NCI-H1694 treated with DMSO at 0.1 percent for 48 hours (cell line): ENCODE measurements around the gene PPM1H.
"Not testable (repeated sequence)": the region's sequence is repeated elsewhere in the genome, so short reads cannot be mapped to it uniquely, and the experiment has no call there.

Experiments
- DNase-seq: peaks from one replicate; lab custom pipeline; 2025; lab: John Stamatoyannopoulos, UW

PPM1H gene

DNA sequence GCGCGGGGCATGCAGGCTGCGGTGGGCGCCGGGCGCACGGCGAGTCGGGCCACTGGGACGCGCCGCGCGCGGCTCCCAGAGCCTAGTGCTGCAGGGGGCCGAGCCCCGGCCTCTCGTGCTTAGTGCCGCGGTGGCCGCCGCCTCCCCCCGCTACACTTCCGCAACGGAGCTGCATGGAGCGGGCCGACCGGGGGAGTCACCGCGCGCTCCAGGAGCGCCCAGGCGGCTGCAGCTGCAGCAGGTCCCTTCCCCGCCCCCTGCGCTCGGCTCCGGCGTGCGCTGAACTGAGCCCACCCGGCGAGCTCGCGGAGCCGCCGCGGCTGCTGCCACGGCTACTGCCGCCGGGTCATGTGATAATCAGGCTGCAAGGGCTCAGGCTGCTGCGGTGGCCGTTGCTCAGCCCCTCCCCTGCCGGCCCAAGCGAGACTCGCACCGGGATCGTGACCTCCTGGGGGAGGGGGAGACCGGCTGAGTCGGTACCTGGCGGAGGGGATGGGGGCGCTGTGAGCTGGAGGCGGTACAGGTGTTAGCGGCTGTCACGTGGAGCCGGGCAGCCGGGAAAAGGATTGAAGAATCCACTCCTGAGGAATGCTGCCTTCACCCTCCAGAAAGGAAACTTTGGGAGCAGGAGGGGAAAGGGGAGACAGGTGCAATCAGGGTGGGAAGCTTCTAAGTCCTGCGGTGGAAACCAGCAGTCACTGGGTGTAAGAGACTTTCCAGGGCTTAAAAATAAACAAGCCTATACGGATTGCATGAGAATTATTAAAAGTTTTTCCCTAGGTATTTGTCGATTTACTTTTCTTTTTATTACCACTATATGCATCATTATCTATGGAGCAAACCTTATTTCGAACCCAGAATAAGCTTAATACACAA, at the start of gene PPM1H:
Gene PPM1H, minus strand, starts transcription at position 352 of the 876 bp plus-strand sequence. CDS start 414 bp downstream, outside the sequence.
- peak; percentile 29 for DNase-seq

DNA sequence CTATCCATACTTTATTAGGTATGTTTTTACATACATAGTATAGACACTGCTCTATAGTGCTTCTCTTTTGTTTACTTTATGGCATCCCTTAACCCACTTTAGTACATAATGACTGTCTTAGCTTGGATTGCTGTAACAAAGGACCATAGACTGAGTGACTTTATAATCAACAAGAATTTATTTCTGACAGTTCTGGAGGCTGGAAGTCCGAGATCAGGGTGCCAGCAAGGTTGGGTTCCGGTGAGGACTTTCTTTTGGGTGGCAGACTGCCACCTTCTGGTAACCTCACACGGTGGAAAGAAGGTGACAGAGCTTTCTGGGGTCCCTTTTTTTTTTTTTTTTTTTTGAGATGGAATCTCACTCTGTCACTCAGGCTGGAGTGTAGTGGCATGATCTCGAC, 48.6 kb upstream of the PPM1H start:
- DNase-seq: no peak

DNA sequence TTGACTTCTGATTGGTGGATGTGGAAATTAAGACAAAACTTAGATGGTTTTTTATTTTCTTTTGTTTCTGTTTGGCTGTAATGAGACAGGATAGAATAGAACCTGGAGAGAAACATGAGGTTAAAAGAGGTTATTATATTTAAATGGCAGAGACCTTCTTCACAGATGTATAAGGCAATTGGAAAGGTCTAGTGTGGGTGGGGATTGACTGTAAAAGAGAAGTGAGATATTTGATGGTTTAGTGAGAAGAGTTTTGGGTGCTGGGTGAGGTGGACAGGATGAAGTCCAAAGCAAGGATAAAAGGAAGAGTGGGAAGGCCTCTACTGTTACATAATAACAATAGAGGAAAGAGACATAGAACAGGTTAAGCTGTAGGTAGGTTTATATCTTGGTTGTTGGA, 43.8 kb upstream of the PPM1H start:
- DNase-seq: no peak

DNA sequence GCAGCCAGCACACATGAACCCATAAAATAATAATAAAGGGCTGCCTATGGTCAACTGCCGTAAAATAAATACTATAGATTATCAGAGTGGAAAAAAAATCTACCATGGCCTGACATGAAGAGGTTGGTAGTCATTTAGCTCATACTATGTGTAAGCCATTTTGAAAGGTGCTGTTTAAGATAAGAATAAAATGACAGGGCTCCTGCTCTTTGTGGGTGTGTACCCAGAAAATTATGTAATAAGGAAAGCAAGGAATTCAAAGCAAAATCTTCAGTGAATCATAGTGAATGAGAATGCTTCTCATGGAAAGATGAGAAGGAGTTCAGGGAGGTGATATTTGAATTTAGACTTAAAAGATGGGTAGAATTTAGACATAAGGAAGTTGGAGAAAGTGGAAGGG, 42.9 kb upstream of the PPM1H start:
- no peak for DNase-seq

GRCh38 chr12:62977418-62977817, 42.5 kb upstream of the PPM1H start:
- DNase-seq: no peak

- DNase-seq: no peak
These were observed 41.2 kb upstream of the PPM1H start for GRCh38 chr12:62976110-62976662.

DNA sequence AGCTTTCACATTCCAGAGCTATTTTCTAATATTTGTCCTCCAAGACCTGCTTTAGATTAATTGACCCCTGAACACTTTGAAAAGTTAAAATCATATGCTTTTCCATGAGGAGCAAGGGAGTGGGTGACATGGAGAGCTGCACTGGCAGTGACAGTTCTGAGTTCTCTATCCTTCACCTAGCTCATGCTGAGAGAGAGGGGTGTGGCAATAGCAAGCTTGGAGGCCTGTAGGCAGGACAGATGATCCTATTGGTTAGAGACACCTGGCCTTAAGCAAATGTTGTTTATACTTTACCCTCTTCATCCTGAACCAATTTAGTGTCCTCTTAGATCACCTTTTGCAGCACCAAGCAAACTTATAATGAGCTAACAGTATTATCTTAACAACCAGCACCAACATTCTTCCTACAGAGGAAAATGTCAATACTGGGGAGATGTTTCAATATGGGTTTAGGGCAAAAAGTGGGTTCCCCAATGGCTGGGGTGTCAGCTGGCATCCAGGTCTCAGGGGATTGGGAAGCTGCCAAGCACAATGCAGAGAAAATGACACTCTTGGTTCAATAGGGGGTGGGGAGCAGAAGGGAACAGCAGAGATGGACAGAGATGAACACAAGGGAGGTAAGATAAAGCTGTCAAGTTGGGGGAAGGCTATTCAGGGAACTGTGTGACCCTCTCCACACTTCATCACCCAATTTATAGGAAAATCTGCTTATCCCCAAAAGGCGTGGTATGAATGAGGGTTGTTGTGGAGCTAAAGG, 37.0 kb upstream of the PPM1H start:
- DNase-seq: no peak

DNA sequence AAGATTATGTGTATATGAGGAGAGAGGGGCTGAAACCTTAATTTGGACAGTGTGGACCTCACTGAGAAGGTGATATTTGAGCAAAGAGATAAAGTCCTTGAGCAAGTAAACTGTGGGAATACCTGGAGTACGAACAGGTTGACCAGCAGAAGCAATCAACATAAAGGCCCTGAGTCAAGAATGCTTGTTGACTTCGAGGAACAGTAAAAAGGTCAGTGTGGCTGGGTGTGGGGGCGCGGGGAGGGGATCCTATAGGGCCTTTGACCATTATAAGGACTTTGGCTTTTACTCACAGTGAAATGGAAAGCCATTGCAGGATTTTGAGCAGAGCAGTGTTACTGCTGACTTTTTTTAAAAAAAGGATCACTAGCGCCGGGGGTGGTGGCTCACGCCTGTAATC, 34.7 kb upstream of the PPM1H start:
- no peak for DNase-seq

DNA sequence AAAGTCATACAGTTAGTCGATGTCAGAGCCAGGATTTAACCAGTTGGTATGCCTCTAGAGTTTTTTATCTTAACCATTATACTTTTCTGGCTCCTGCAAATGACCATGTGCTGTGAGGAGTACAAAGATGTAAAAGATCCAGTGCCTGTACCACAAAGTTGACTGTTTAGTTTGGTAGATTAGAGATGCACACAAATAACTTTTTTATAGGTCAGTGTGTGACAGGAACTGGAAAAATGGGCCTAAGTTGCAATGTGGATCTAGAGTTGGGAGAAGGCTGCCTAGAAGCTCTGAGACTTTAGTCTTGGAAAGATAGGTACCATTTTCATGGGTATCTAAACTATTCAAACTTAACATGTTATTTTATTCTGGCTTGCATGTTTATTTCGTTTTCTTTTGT, 32.8 kb upstream of the PPM1H start:
- DNase-seq: no peak

DNA sequence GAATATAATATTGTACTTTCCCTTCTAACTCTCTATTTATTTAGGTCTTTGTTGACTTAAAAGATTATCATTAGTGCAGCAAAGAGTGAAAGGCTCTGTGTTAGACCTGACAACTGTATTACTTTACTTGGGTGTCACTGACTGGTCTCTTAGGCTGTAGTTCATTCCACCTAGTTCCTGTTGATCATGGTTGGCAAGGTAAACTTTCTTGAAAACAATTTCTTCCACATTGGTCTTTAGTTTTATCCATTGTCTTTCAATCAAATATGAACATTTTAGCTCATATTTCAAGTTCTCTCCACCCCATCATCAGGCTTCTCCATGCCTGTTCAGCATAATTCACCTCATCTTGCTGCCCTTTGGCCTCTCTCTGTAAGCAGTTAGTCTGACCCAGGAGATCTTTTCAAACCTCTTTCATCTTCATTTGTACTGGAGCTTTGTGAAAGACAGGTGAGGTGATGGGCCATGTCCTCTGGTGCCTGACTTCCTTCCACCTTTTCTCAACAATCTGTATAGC, 32.1 kb upstream of the PPM1H start:
- no peak for DNase-seq

DNA sequence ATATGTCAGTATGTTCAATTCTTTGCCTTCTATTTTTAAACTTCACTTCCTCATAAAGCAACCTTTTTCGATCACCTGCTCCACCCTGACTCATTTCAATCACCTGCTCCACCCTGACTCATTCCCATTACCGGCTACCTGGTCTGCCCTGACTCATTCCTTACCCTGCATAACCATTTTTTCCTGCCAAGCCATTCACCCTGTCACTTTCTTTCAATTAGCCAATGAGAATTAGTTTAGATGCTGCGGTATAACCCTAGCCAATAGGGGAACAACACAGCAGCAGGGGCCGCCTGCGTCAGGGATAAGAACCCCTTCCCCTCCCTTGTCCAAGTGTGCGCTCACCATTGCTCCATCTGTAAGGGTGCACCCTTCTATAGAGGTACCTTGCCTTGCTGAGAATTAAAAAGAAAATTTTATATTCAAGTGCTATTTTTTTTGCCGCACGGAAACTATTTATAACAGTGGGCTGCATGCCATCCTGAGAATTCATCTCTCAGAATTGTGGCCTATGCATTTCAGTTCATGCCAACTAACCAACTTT, 31.6 kb upstream of the PPM1H start:
- DNase-seq: not testable (repeated sequence)

DNA sequence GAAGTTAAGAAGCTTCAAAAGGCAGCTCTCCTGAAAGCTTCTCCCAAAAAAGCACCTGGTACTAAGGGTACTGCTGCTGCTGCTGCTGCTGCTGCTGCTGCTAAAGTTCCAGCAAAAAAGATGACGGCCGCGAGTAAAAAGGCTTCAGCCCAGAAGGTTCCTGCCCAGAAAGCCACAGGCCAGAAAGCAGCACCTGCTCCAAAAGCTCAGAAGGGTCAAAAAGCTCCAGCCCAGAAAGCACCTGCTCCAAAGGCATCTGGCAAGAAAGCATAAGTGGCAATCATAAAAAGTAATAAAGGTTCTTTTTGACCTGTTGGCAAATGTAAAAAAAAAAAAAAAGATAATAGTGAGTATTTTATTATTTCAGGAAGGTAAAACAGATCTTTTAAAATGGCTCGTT, 30.8 kb upstream of the PPM1H start:
- not testable (repeated sequence) for DNase-seq

- not testable (repeated sequence) for DNase-seq
These were observed 30.3 kb upstream of the PPM1H start for GRCh38 chr12:62965242-62965641.

- DNase-seq: no peak
These were observed 28.6 kb upstream of the PPM1H start for GRCh38 chr12:62963486-62964041.

DNA sequence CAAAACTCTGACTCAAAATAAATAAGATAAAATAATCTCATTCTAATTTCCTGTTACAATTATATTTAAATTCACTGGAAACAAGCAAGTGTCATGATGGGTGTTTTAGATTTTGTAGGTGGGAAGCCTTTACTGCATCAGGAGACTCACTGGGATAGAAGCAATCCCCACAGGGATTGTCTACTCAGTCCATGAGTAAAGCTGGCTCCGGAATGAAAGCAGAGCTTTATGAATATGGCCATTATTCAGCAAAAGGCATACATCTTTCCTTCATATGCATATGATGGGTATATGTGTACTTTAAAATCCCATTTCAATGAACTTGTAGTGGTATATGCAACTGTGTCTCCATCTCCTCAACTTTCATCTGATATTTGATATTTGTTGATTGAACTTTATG, 25.4 kb upstream of the PPM1H start:
- DNase-seq: no peak

DNA sequence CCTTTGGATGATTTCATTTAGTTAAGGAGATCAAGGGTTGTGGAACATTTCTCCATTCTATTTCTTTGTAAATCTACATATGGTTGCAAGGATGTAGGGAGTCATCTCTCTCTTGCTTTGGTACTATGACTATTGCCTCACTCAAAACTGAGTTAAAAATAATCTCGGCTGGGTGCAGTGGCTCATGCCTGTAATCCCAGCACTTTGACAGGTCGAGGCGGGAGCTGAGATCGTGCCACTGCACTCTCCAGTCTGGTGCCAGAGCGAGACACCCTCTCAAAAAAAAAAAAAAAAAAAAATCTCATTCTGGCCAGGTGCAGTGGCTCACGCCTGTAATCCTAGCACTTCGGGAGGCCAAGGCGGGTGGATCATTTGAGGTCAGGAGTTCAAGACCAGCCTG, 24.8 kb upstream of the PPM1H start:
- DNase-seq: no peak

GRCh38 chr12:62957233-62957953, 22.4 kb upstream of the PPM1H start:
- DNase-seq: no peak

- DNase-seq: no peak
These were observed 20.7 kb upstream of the PPM1H start for GRCh38 chr12:62955678-62956077.

DNA sequence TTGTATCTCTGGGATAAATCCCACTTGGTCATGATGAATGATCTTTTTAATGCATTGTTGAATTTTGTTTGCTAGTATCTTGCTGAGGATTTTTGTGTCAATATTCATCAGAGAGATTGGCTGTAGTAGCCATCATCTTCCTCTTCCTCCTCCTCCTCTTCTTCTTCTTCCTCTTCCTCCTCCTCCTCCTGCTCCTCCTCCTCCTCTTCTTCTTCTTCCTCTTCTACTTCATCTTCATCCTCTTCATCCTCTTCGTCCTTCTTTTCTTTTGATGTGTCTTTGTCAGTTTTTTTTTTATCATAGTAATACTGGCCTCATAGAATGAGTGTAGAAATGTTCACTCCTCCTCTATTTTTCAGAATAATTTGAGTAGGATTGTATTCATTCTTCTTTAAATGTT, 15.4 kb upstream of the PPM1H start:
- no peak for DNase-seq

GRCh38 chr12:62948123-62948522, 13.2 kb upstream of the PPM1H start:
- DNase-seq: no peak

GRCh38 chr12:62947364-62947763, 12.4 kb upstream of the PPM1H start:
- no peak for DNase-seq
